GM12891 (cell line): ENCODE measurements around the gene GMNC. TPM values are rescaled to one million over a fixed set of nuclear protein-coding genes. Genes with fewer than 3 reads are reported as not detected.

Experiments used
- DNase-seq: peaks from one replicate; pipeline ENCODE4 v3.0.0; 2011; ENCODE audit warnings: low spot score; ENCODE audit not compliant: insufficient read length
- FAIRE-seq: peaks from 2 replicates; lab custom pipeline; 2011; peaks lifted over from hg19 to GRCh38; lab: Jason Lieb, UNC
- PAX5 ChIP-seq: IDR thresholded peaks from 2 replicates; pipeline ENCODE4 v1.6.1; 2011; ENCODE audit warnings: low read length, moderate library complexity, mild to moderate bottlenecking; ENCODE audit not compliant: insufficient read depth, severe bottlenecking
- POLR2A ChIP-seq: IDR thresholded peaks from 2 replicates; pipeline ENCODE4 v1.6.1; 2011; ENCODE audit warnings: low read depth, low read length, control low read depth
- POLR2AphosphoS5 ChIP-seq: IDR thresholded peaks from 2 replicates; pipeline ENCODE4 v1.6.1; 2011; ENCODE audit warnings: low read depth, low read length, control low read depth
- POU2F2 ChIP-seq: IDR thresholded peaks from 2 replicates; pipeline ENCODE4 v1.6.1; 2011; ENCODE audit warnings: low read depth, mild to moderate bottlenecking, control low read depth, low read length, moderate library complexity
- SPI1 ChIP-seq: IDR thresholded peaks from 2 replicates; pipeline ENCODE4 v1.6.1; 2011; ENCODE audit warnings: low read depth, low read length, control low read depth
- TAF1 ChIP-seq: IDR thresholded peaks from 2 replicates; pipeline ENCODE4 v1.6.1; 2011; ENCODE audit warnings: low read depth, low read length, control low read depth
- polyA plus RNA-seq: library from polyadenylated mRNA; unstranded; fragments of >200 nt; gene quantifications from one replicate; pipeline ENCODE4 v1.2.1, GENCODE V29; 2012; ENCODE audit warnings: low read depth, missing spikeins, inconsistent platforms; ENCODE audit not compliant: missing spikeins

Gene GMNC
- polyA plus RNA-seq = not detected

- TF ChIP-seq SPI1 (no peak), TAF1 (no peak), POLR2AphosphoS5 (no peak), PAX5 (no peak), POU2F2 (no peak), POLR2A (no peak)
- FAIRE-seq (peak; percentile 20), DNase-seq (peak; percentile 8)
Observed at GRCh38 chr3:190862209-190863118, at the start of gene GMNC. TSS of gene GMNC (minus strand) at chr3:190862694. CDS start at chr3:190862615, 79 bp downstream.

- TF ChIP-seq POLR2A = no peak
- no peak for TF ChIP-seq POU2F2
- TF ChIP-seq POLR2AphosphoS5 = no peak
- no peak for TF ChIP-seq PAX5
- no peak for TF ChIP-seq SPI1
- no peak for TF ChIP-seq TAF1
- no peak for FAIRE-seq
- DNase-seq = no peak
Observed at GRCh38 chr3:190911382-190911781, 48.9 kb upstream of the GMNC start.

GRCh38 chr3:190909908-190910307 is 47.4 kb upstream of the GMNC start:
- no peak for TF ChIP-seq POLR2AphosphoS5
- no peak for TF ChIP-seq POU2F2
- TF ChIP-seq TAF1 = no peak
- TF ChIP-seq POLR2A = no peak
- TF ChIP-seq SPI1 = no peak
- TF ChIP-seq PAX5 = no peak
- FAIRE-seq = no peak
- DNase-seq = no peak

- DNase-seq (no peak), FAIRE-seq (no peak)
- TF ChIP-seq SPI1 (no peak), POLR2AphosphoS5 (no peak), POLR2A (no peak), POU2F2 (no peak), PAX5 (no peak), TAF1 (no peak)
Observed at GRCh38 chr3:190903156-190903555, 40.7 kb upstream of the GMNC start.

- TF ChIP-seq PAX5 (no peak), SPI1 (peak; percentile 56), POLR2AphosphoS5 (no peak), POLR2A (no peak), POU2F2 (no peak), TAF1 (no peak)
- DNase-seq = no peak
- FAIRE-seq = no peak
Observed at GRCh38 chr3:190902292-190902691, 39.8 kb upstream of the GMNC start.

- no peak for DNase-seq
- no peak for FAIRE-seq
- TF ChIP-seq TAF1 = no peak
- TF ChIP-seq SPI1 = no peak
- TF ChIP-seq POLR2A = no peak
- TF ChIP-seq POU2F2 = no peak
- TF ChIP-seq PAX5 = no peak
- TF ChIP-seq POLR2AphosphoS5 = no peak
Observed at GRCh38 chr3:190892395-190892902, 30.0 kb upstream of the GMNC start.

- FAIRE-seq = no peak
- DNase-seq = peak; percentile 7
- TF ChIP-seq PAX5 (no peak), TAF1 (no peak), POLR2A (no peak), SPI1 (no peak), POU2F2 (no peak), POLR2AphosphoS5 (no peak)
Observed at GRCh38 chr3:190886945-190887344, 24.5 kb upstream of the GMNC start.

- FAIRE-seq = no peak
- DNase-seq = peak; percentile 14
- TF ChIP-seq POU2F2 (no peak), TAF1 (no peak), POLR2AphosphoS5 (no peak), PAX5 (no peak), SPI1 (no peak), POLR2A (no peak)
Observed at GRCh38 chr3:190883973-190884832, 21.7 kb upstream of the GMNC start.

- FAIRE-seq = no peak
- TF ChIP-seq TAF1 = no peak
- TF ChIP-seq POU2F2 = no peak
- TF ChIP-seq PAX5 = no peak
- no peak for TF ChIP-seq POLR2A
- TF ChIP-seq POLR2AphosphoS5 = no peak
- TF ChIP-seq SPI1 = no peak
Observed at GRCh38 chr3:190883141-190883540, 20.6 kb upstream of the GMNC start.

More at GRCh38 chr3:190883141-190883540, 20.6 kb upstream of the GMNC start:
- DNase-seq = no peak
